Fibroblast of gingiva (primary cell): ENCODE measurements around the gene PITHD1.
"Not testable (repeated sequence)": the region's sequence is repeated elsewhere in the genome, so short reads cannot be mapped to it uniquely, and the experiment has no call there.

Experiments
- DNase-seq: peaks from one replicate; pipeline ENCODE4 v3.0.0-alpha.2; 2011; ENCODE audit warnings: low read depth

PITHD1 gene

DNA sequence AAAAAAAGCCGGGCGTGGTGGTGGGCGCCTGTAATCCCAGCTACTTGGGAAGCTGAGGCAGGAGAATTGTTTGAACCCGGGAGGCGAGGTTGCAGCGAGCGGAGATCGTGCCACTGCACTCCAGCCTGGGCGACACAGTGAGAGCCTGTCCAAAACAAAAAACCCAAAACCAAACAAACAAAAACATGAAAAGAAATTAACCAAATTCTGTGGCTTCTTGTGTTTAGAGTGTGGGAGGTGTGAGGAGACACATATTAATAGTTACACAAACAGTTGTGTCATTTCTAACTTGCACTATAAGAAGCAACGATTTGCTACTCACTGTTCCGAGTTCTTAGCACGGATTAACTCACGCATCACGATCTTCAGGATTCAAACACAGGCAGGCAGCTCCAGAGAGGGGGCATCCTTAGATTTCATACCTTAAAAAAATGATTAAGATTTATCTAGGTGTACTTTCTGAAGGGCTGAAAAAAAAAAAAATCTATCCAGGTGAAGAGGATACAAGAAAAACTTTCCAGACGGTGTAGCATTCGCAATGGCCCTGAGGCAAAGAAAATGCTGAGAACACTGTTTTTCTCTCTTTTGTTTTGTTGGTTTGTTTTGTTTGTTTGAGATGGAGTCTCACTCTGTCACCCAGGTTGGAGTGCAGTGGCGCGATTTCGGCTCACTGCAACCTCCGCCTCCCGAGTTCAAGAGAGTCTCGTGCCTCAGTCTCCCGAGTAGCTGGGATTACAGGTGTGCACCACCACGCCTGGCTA is 47.7 kb downstream of the PITHD1 start:
- DNase-seq: no peak

DNA sequence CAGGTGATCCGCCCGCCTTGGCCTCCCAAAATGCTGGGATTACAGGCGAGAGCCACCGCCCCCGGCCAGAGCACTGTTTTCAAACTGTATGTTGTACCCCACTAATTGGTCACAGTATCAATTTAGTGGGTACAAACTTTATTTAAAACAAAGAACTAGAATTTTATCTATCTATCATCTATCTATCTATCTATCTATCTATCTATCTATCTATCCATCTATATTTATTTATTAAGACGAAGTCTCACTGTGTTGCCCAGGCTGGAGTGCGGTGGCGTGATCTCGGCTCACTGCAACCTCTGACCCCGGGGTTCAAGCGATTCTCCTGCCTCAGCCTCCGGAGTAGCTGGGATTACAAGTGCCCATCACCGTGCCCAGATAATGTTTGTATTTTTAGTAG is 48.4 kb downstream of the PITHD1 start:
- not testable (repeated sequence) for DNase-seq

DNA sequence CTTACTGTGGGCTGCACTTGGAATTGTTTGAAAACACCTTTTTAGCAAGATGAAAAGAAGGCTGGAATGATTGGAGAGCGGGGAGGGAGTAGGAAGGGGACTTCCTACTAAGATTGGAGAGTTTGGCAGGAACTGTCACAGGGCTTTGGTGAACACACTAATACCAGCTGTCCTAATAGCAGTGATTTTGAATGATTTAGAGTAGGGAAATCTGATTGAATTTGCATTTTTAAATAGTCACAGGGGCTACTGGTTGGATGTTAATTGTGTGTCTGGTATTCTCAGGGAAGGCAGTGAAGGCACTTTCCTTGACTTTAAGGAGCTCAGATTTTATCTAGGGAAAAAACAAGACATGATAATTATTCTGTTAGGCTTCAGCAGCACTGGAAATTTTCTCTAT is 49.5 kb downstream of the PITHD1 start:
- DNase-seq: no peak

DNA sequence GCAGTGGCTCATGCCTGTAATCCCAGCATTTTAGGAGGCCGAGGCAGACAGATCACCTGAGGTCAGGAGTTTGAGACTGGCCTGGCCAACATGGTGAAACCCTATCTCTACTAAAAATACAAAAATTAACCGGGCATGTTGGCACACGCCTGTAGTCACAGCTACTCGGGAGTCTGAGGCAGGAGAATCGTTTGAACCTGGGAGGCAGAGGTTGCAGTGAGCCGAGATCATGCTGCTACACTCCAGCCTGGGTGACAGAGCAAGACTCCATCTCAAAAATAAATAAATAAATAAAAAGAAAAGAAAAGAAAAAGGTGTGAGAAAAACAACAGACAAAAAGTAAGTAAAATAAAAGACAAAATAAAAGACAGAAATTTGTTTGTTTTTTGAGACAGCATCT is 55.9 kb downstream of the PITHD1 start:
- DNase-seq: not testable (repeated sequence)

DNA sequence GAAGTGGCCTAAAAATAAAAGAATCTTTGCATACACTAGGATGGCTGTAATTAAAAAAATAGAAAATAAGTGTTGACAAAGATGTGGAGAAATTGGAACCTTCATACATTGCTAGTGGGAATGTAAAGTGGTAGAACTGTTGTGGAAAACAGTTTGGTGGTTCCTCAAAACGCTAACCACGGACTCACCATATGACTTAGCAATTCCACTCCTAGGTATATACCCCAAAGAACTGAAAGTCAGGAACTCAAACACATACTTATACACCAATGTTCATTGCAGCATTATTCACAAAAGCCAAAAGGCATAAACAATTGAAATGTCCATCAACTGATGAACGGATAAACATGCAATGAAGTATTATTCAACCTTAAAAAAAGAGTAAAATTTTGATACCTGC is 57.8 kb downstream of the PITHD1 start:
- DNase-seq: no peak
